Measurements from ENCODE around the gene PSORS1C1. TPM values are rescaled to one million over a fixed set of nuclear protein-coding genes. Genes with fewer than 3 reads are reported as not detected.

Gene PSORS1C1
- total RNA-seq, 4 donors from 2014 or later: 4.1 to 15.8 (median 5.5) TPM

- no peaks in the 10 kb centered on the region for H3K27me3 ChIP-seq
- peaks cover 63% of the 10 kb centered on the region for H3K4me1 ChIP-seq
- TF ChIP-seq POLR2A (IDR thresholded peaks at IDR 0.05) (no peak), CTCF (IDR thresholded peaks at IDR 0.05) (no peak), EP300 (IDR thresholded peaks at IDR 0.05) (no peak), POLR2AphosphoS5 (IDR thresholded peaks at IDR 0.05) (no peak)
- no peaks in the 10 kb centered on the region for H3K9me3 ChIP-seq
- WGBS: 32% methylated on average over 16 of the region's 16 CpGs
- no peak overlapping the region for H3K4me3 ChIP-seq
- no peak overlapping the region for H3K27ac ChIP-seq
- no peak for DNase-seq (ENCODE audit: low spot score in 2 of 2)
- H3K36me3 ChIP-seq: no peaks in the 10 kb centered on the region
These were observed 8.4 kb downstream of the PSORS1C1 start for GRCh38 chr6:31122791-31123706.

- Histone ChIP-seq H3K9me3 (no peaks in the 10 kb centered on the region), H3K27ac (peak overlapping the region; percentile 75), H3K36me3 (no peaks in the 10 kb centered on the region), H3K27me3 (no peaks in the 10 kb centered on the region), H3K4me3 (no peak overlapping the region), H3K4me1 (peaks cover 63% of the 10 kb centered on the region)
- no peak for DNase-seq (ENCODE audit: low spot score in 2 of 2)
- WGBS: 35% methylated on average over 8 of the region's 8 CpGs
- TF ChIP-seq POLR2A (IDR thresholded peaks at IDR 0.05) (no peak), CTCF (IDR thresholded peaks at IDR 0.05) (no peak), EP300 (IDR thresholded peaks at IDR 0.05) (no peak), POLR2AphosphoS5 (IDR thresholded peaks at IDR 0.05) (no peak)
These were observed 10.6 kb downstream of the PSORS1C1 start for GRCh38 chr6:31125162-31125561.

GRCh38 chr6:31125586-31126363, 11.2 kb downstream of the PSORS1C1 start:
- H3K27me3 ChIP-seq: no peaks in the 10 kb centered on the region
- TF ChIP-seq EP300 (IDR thresholded peaks at IDR 0.05) (no peak), CTCF (IDR thresholded peaks at IDR 0.05) (no peak), POLR2AphosphoS5 (IDR thresholded peaks at IDR 0.05) (no peak), POLR2A (IDR thresholded peaks at IDR 0.05) (no peak)

GRCh38 chr6:31126396-31127175, 12.0 kb downstream of the PSORS1C1 start:
- H3K27ac ChIP-seq: peak overlapping the region; percentile 75
- H3K36me3 ChIP-seq: no peaks in the 10 kb centered on the region
- H3K9me3 ChIP-seq: no peaks in the 10 kb centered on the region
- TF ChIP-seq CTCF (IDR thresholded peaks at IDR 0.05) (no peak), EP300 (IDR thresholded peaks at IDR 0.05) (no peak), POLR2AphosphoS5 (IDR thresholded peaks at IDR 0.05) (no peak), POLR2A (IDR thresholded peaks at IDR 0.05) (no peak)
- DNase-seq (ENCODE audit: low spot score in 2 of 2): no peak
- no peaks in the 10 kb centered on the region for H3K27me3 ChIP-seq
- no peak overlapping the region for H3K4me3 ChIP-seq
- WGBS: 75% methylated on average over 16 of the region's 16 CpGs
- H3K4me1 ChIP-seq: peaks cover 55% of the 10 kb centered on the region

More at GRCh38 chr6:31125586-31126363, 11.2 kb downstream of the PSORS1C1 start:
- no peak for DNase-seq (ENCODE audit: low spot score in 2 of 2)
- Histone ChIP-seq H3K27ac (peak overlapping the region; percentile 75), H3K9me3 (no peaks in the 10 kb centered on the region), H3K4me3 (no peak overlapping the region), H3K36me3 (no peaks in the 10 kb centered on the region), H3K4me1 (peaks cover 57% of the 10 kb centered on the region)
- 57% methylated on average over 12 of the region's 12 CpGs for WGBS
